A673 (cell line): ENCODE measurements around the gene RPL10A.

Source experiments
- CTCF ChIP-seq: fragments of 300-800, 200-600 bp; sonication (generic); conservative IDR thresholded peaks from 2 replicates; pipeline ENCODE4 v1.5.1; 2017; ENCODE audit warnings: low read depth, mild to moderate bottlenecking, antibody characterized with exemption, low read length, moderate library complexity, mixed read lengths
- EZH2 ChIP-seq: fragments of 200-600 bp; sonication (generic); IDR thresholded peaks from 2 replicates; pipeline ENCODE4 v1.6.1; 2017; ENCODE audit warnings: borderline replicate concordance, low read depth, mild to moderate bottlenecking, mixed read lengths, antibody characterized with exemption, low read length; ENCODE audit not compliant: poor library complexity, severe bottlenecking

GRCh38 chr6:35453236-35453635 is 15.0 kb upstream of the RPL10A start:
- TF ChIP-seq CTCF (no peak), EZH2 (no peak)
